HG03095 (cell line): ENCODE results near the gene CLCN3.
"Not testable (repeated sequence)": the region's sequence is repeated elsewhere in the genome, so short reads cannot be mapped to it uniquely, and the experiment has no call there.

Source experiments
- ATAC-seq: cut with Tn5 transposase; IDR thresholded peaks from one replicate; pipeline ENCODE4 v1.9.1; 2021; ENCODE audit warnings: moderate library complexity; ENCODE audit not compliant: unreplicated experiment

The CLCN3 gene

DNA sequence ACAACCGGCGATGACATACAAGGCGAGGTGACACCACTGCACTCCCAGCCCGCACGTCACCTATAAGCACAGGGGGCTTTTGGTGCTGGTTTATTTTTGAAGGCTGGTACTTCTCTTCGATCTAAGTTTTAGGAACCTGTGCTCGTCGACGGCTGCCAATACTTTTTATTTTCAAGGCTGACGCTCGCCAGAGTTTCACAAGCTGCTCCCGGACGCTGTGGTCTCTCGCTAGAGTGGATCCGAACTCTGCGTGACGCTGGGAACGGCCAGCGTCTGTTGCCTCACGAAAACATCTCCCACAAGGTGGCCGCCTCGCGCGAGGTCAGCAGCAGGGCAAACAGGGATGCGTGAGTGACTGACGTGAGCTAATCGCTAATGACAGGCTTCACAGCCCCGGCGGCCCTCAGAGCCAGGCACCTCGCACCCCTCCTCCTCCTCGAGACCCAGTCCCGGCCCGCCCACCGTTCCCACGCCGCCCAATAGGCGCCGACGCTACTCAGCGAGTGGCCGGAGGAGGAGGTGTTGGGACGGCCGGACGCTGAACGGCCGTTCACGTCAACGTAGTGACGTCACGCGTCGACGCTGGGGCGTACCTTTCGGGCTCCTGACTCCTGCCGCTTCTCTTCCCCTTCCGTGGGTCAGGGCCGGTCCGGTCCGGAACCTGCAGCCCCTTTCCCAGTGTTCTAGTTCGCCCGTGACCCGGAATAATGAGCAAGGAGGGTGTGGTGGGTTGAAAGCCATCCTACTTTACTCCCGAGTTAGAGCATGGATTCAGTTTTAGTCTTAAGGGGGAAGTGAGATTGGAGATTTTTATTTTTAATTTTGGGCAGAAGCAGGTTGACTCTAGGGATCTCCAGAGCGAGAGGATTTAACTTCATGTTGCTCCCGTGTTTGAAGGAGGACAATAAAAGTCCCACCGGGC lies at the start of gene CLCN3:
Gene CLCN3, plus strand, starts transcription at position 621 of the 922 bp plus-strand sequence. CDS start 15,351 bp downstream, outside the sequence.
- ATAC-seq: peak; percentile 95

- ATAC-seq: not testable (repeated sequence)
Observed at GRCh38 chr4:169571012-169571411, 49.4 kb upstream of the CLCN3 start.

DNA sequence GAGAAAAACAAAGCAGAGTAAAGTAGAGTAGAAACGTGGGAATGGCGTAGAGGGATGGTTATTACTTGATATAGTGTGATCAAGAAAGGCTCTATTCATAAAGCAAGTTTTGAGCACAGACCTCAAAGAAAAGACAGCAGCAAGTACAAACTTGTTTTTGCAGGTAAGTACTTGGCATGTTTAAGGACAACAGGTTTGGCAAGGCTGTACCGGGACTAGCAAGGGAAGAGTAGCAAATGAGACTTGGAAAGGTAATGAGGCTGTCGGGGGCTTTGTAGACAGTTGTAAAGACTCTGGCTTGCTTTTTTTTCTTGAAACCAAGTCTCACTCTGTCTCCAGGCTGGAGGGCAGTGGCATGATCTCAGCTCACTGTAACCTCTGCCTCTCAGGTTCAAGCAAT lies 48.9 kb upstream of the CLCN3 start:
- no peak for ATAC-seq

DNA sequence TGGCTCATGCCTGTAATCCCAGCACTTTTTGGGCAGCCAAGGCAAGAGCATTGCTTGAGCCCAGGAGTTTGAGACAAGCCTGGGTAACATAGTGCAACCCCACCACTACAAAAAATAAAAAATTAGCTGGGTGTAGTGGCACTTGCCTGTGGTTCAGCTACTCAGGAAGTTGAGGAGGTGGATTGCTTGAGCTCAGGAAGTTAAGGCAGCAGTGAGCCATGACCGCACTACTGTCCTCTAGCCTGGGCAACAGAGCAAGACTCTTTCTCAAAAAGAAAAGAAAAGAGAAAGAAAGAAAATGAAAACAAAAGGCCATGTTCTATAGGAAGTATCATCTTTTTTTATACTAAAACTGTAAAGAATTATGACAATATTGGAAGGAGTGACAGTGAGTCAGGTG lies 46.5 kb upstream of the CLCN3 start:
- no peak for ATAC-seq

- ATAC-seq: peak; percentile 91
Observed at GRCh38 chr4:169582203-169582602, 38.2 kb upstream of the CLCN3 start.

- no peak for ATAC-seq
Observed at GRCh38 chr4:169582706-169583105, 37.7 kb upstream of the CLCN3 start.

- no peak for ATAC-seq
Observed at GRCh38 chr4:169583563-169583962, 36.8 kb upstream of the CLCN3 start.

DNA sequence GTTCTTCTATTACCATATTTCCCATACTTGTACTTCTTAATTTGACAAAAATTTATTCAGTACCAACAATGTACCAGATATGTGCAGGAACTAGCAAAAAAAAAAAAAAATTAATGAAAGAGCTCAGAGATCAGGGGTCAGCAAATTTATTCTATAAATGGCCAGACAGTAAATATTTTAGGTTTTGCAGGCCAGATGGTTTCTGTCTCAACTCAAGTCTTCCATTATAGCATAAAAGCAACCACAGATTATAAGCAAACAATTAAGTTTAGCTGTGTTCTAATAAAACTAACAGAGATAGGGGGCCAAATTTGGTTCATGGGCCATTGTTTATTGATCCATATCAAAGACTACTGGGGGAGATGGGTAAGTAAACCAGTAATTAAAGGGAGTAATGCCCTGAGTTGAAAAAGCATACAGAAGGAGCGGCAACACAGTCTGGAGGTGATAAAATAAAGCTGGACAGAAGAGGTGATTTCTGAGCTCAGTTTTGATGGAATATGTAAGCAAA lies 27.3 kb upstream of the CLCN3 start:
- ATAC-seq: no peak

DNA sequence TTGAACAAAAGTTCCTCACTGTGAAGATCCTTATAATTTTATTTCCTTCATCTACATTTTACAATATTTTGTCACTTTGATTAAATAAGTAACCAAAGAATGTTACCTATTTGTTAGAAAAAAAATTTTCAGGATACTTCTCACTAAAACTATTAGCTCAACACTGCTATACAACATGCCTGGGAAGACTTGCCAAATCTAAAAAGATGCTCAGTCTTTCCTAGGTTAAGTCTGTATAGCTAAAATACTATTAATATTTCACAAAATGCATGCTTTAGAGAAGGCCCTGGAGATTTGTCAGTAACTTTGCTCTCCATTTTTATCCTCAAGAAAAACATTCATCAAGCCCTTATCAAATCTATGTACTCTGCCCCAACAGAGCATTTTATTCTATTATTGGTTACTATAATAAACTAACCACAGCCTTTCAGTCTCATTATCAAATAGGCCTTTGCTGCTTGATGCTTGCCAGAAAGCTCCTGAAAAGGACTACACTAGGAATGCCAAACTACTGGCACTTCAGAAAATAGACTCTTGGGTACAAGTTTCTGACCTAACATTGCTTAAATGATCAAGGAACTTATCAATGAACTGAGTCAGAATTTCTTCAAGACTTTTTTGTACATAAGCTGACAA lies 25.7 kb upstream of the CLCN3 start:
- no peak for ATAC-seq

DNA sequence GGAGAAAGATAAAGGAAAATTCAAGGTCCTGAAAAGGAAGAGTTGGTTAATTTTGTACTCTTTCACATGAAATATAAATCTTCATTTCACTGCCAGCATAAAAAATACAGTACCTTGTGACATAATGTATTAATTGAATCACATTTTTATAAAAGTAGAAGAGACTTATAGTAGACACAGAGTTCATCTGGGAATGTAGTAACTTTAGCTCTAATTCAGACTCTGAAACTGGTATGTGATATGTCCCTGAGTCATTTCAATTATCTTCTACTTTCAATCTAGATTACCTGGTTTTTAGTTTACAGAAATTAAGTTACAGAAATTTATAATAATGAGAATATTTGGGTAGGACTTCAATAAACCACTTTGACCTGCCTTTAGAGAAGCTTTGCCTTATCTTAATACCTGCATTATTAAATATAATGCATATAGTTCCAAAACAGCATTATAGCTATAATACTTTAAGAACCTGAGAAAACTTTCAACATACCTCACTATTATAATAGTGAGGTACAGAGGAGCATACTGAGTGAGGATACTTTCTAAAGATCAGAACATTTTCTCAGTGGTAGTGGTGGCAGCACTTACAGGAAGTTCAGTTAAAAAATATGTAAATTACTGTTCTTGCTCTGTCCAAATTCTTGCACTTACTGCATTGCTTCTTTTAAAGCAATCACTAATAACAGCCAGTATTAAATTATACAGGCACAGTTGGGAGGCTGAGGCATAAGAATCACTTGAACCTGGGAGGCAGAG lies 19.2 kb upstream of the CLCN3 start:
- ATAC-seq: peak; percentile 53

DNA sequence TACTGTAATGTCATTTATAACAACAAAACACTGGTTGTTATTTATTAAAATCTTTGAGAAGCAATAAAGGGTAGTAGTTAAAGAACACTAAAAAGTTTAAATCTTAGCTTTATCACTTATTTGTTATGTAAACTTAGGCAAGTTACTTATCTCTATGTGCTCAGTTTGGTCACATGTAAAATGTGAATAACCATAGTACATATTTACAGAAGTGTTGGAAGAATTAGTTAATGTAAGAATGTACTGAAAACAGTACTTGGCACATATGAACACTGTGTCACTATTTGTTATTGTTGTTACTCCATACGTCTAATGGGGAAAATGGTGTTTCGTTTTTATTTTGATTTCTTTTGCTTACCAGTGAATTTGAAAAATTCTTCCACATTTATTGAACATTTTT lies 17.1 kb upstream of the CLCN3 start:
- no peak for ATAC-seq

GRCh38 chr4:169604131-169604900 lies 16.1 kb upstream of the CLCN3 start:
- ATAC-seq: peak; percentile 55

DNA sequence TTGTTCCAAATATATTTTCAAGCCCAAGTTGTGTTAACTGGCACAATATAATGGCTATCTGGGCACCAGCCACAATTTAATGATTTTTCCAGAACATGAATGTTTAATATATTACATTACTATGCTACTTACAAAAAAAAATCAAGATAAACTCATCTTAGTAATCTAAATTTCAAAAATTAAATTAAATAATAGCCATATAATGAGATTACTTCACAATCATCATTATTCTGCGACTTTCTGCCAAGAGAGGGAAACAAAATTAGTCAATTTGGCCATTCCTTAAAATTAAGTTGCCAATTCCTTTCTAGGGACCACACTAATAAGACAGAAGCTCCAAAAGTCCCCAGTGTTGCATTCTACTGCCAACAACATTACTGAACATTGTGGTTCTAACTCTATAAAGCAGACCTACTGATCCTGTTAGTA lies 15.5 kb upstream of the CLCN3 start:
- ATAC-seq: no peak

DNA sequence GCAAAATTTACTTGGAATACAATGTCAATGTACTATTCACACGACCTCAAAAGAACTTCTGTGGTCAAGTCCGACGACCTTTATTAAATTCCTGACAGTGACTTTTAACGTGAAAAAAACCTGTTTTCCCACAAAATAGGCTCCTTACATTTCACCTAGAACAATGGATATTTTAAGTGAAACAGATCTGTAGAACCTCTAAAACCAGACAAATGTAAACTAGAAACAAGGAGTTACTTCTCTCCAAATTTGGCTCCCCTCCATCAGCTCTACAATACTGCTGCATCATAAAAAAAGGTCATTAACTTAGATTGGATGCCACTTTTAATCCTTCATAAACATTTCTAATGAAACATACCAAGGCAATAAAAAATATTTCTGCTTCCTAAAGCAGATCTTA lies 9.2 kb upstream of the CLCN3 start:
- no peak for ATAC-seq

DNA sequence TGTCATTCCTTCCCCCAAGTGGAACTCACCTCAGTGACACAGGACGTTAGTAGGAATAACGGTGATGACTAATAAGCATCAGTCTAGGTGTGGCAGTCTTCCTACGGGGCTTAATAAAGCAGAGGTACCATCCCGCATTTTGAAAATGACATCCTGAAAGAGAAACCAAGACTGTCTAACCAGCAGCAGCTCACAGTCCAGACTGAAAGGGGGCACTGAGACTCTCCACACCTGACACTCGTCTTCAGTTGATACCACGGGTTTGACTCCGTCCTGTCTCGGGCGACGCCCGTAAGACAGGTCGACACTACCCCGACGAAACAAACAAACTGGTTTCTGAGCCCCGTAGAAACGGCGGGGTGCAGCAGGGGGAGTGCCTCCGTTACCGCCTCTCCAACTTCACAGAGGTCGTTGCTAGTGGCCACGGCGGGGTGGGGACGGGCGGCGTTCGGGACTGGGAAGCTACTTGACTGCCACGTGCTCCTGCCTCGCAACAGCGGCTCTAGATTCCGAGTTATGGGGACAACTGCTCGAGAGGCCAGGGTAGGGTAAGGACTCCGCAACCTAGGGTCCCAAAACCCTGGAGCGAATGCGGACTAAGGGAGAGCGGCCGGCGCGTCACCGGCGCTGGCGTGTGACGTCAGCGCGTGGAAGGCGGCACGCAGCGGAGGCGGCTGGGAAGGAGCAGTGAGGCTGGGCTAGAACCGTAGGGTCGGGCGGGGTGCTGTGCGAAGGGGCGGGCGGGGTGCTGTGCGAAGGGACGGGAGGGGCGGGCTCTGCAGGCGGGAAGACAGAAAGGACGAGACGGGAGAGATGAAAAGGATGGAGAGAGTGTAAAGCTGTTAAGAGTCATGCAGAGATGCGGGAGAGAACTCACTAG lies 8.1 kb upstream of the CLCN3 start, which contains the start of gene NEK1:
Gene NEK1, minus strand, starts transcription at position 593 of the 880 bp plus-strand sequence. CDS start 9,953 bp downstream, outside the sequence.
- peak; percentile 92 for ATAC-seq

GRCh38 chr4:169612871-169613859 lies 7.2 kb upstream of the CLCN3 start:
- peak; percentile 39 for ATAC-seq

- no peak for ATAC-seq
Observed at GRCh38 chr4:169615467-169616106, 4.8 kb upstream of the CLCN3 start.

- no peak for ATAC-seq
Observed at GRCh38 chr4:169616846-169617245, 3.5 kb upstream of the CLCN3 start.
